ENCODE measurements around the gene UBE2E2. TPM values are rescaled to one million over a fixed set of nuclear protein-coding genes. Genes with fewer than 3 reads are reported as not detected.

The UBE2E2 gene
- total RNA-seq, 1 donor from 2014 or later, result 91.0 TPM

GRCh38 chr3:23262766-23263165 is 59.6 kb downstream of the UBE2E2 start:
- intact Hi-C loops (cut with DNase I), result no loop called here
- no peak for ATAC-seq
- no peak for DNase-seq (ENCODE audit: low spot score)

- no peak for DNase-seq (ENCODE audit: low spot score)
- no peak for ATAC-seq
- intact Hi-C loops (cut with DNase I), result no loop called here
Measured at GRCh38 chr3:23263796-23264195, 60.7 kb downstream of the UBE2E2 start.

- intact Hi-C loops (cut with DNase I), result no loop called here
- DNase-seq (ENCODE audit: low spot score) (no peak), ATAC-seq (no peak)
Measured at GRCh38 chr3:23264413-23264812, 61.3 kb downstream of the UBE2E2 start.

- intact Hi-C loops (cut with DNase I), result no loop called here
- ATAC-seq, result no peak
- DNase-seq (ENCODE audit: low spot score), result no peak
Measured at GRCh38 chr3:23270423-23270822, 67.3 kb downstream of the UBE2E2 start.

GRCh38 chr3:23271876-23272741 is 69.0 kb downstream of the UBE2E2 start:
- DNase-seq (ENCODE audit: low spot score) (no peak), ATAC-seq (peak; percentile 20)
- intact Hi-C loops (cut with DNase I), result no loop called here

GRCh38 chr3:23272820-23273219 is 69.7 kb downstream of the UBE2E2 start:
- intact Hi-C loops (cut with DNase I), result no loop called here
- no peak for ATAC-seq
- DNase-seq (ENCODE audit: low spot score), result no peak

GRCh38 chr3:23275061-23275460 is 71.9 kb downstream of the UBE2E2 start:
- ATAC-seq, result no peak
- no peak for DNase-seq (ENCODE audit: low spot score)
- intact Hi-C loops (cut with DNase I), result no loop called here

- DNase-seq (ENCODE audit: low spot score) (no peak), ATAC-seq (no peak)
Measured at GRCh38 chr3:23275814-23276213, 72.7 kb downstream of the UBE2E2 start.

GRCh38 chr3:23276913-23277658 is 74.0 kb downstream of the UBE2E2 start:
- DNase-seq (ENCODE audit: low spot score), result no peak
- intact Hi-C loops (cut with DNase I), result no loop called here
- ATAC-seq, result no peak

More at GRCh38 chr3:23275814-23276213, 72.7 kb downstream of the UBE2E2 start:
- intact Hi-C loops (cut with DNase I), result no loop called here

- no peak for DNase-seq (ENCODE audit: low spot score)
- intact Hi-C loops (cut with DNase I), result no loop called here
- ATAC-seq, result no peak
Measured at GRCh38 chr3:23277688-23278087, 74.6 kb downstream of the UBE2E2 start.

- no peak for DNase-seq (ENCODE audit: low spot score)
- no peak for ATAC-seq
- intact Hi-C loops (cut with DNase I), result no loop called here
Measured at GRCh38 chr3:23283625-23284024, 80.5 kb downstream of the UBE2E2 start.

GRCh38 chr3:23288286-23288685 is 85.2 kb downstream of the UBE2E2 start:
- intact Hi-C loops (cut with DNase I), result no loop called here
- DNase-seq (ENCODE audit: low spot score) (no peak), ATAC-seq (no peak)

GRCh38 chr3:23288715-23289114 is 85.6 kb downstream of the UBE2E2 start:
- intact Hi-C loops (cut with DNase I), result no loop called here
- ATAC-seq (no peak), DNase-seq (ENCODE audit: low spot score) (no peak)

GRCh38 chr3:23292432-23292831 is 89.3 kb downstream of the UBE2E2 start:
- DNase-seq (ENCODE audit: low spot score), result no peak
- ATAC-seq, result no peak
- intact Hi-C loops (cut with DNase I), result no loop called here

GRCh38 chr3:23294770-23295387 is 91.8 kb downstream of the UBE2E2 start:
- intact Hi-C loops (cut with DNase I), result no loop called here
- DNase-seq (ENCODE audit: low spot score) (no peak), ATAC-seq (no peak)

- ATAC-seq (no peak), DNase-seq (ENCODE audit: low spot score) (no peak)
- intact Hi-C loops (cut with DNase I), result no loop called here
Measured at GRCh38 chr3:23301819-23302218, 98.7 kb downstream of the UBE2E2 start.

- no peak for ATAC-seq
- intact Hi-C loops (cut with DNase I), result no loop called here
Measured at GRCh38 chr3:23302271-23302670, 99.1 kb downstream of the UBE2E2 start.

GRCh38 chr3:23303601-23304217 is 100.6 kb downstream of the UBE2E2 start:
- DNase-seq (ENCODE audit: low spot score) (no peak), ATAC-seq (no peak)
- intact Hi-C loops (cut with DNase I), result no loop called here

More at GRCh38 chr3:23302271-23302670, 99.1 kb downstream of the UBE2E2 start:
- no peak for DNase-seq (ENCODE audit: low spot score)

- ATAC-seq (no peak), DNase-seq (ENCODE audit: low spot score) (no peak)
- intact Hi-C loops (cut with DNase I), result no loop called here
Measured at GRCh38 chr3:23304424-23304823, 101.3 kb downstream of the UBE2E2 start.
